Spleen (tissue), 7 donors: ENCODE results near the gene KDF1.

ENCODE experiments used
- CTCF ChIP-seq, 11 experiments: fragments of 200-600 bp in 7 of 11; fragments of 450-650 bp in 4 of 11; sonication (generic) in 4 of 11; IDR thresholded peaks in 8 of 11; conservative IDR thresholded peaks in 3 of 11; 1 replicate in 7 of 11; 2 replicates in 4 of 11; pipeline versions ENCODE4 v1.4.0 to v1.8.0; 2016 to 2021; ENCODE audit warnings: antibody characterized with exemption in 11 of 11, inconsistent platforms in 4 of 11, mild to moderate bottlenecking in 1 of 11
- POLR2A ChIP-seq, 3 donors: fragments of 450-650 bp; IDR thresholded peaks; one replicate each; pipeline ENCODE4 v1.5.1; 2017; ENCODE audit warnings: antibody characterized with exemption in 3 of 3, mild to moderate bottlenecking in 1 of 3
- POLR2AphosphoS5 ChIP-seq, 3 donors: sonication (generic); formaldehyde crosslinking; IDR thresholded peaks; one replicate each; pipeline ENCODE4 v1.5.1; 2017; ENCODE audit warnings: antibody characterized with exemption in 3 of 3
- donor health status: DM: no; HTN: no; CAD: no; lungs with moderate emphysema.
- donor health status: DM: no; HTN: no; CAD: no.
- donor health status: DM: no; HTN: no; CAD: no.

DNA sequence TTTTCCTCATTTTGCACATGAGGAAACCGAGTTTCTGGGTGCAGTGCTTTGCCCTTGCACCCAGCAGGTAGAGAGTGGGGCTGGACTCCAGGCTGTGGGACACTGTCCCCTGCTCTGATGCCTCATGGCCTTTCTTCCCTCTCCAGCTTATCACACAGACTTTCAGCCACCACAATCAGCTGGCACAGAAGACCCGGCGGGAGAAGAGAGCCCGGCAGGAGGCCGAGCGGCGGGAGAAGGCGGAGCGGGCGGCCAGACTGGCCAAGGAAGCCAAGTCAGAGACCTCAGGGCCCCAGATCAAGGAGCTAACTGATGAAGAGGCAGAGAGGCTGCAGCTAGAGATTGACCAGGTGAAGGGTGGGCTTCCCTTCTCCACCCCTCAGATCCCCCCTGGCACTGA, 19.0 kb downstream of the KDF1 start:
- TF ChIP-seq CTCF (IDR thresholded peaks at IDR 0.05 in 8 of 11, conservative IDR thresholded peaks at IDR 0.05 in 3 of 11) (no peak), POLR2A (IDR thresholded peaks at IDR 0.05) (no peak), POLR2AphosphoS5 (IDR thresholded peaks at IDR 0.05) (no peak)
